Iris pigment epithelial cell (primary cell): ENCODE results near the gene DSCAML1.

Experiments used
- DNase-seq: peaks from one replicate; pipeline ENCODE4 v3.0.0-alpha.2; 2011; ENCODE audit warnings: low read depth

DSCAML1 gene

GRCh38 chr11:117551761-117552343, 245.2 kb downstream of the DSCAML1 start:
- DNase-seq: no peak

GRCh38 chr11:117550466-117550865, 246.6 kb downstream of the DSCAML1 start:
- DNase-seq: no peak

GRCh38 chr11:117549417-117549816, 247.6 kb downstream of the DSCAML1 start:
- DNase-seq: no peak

- DNase-seq: no peak
Measured at GRCh38 chr11:117548876-117549275, 248.1 kb downstream of the DSCAML1 start.

GRCh38 chr11:117547946-117548345, 249.1 kb downstream of the DSCAML1 start:
- no peak for DNase-seq

- no peak for DNase-seq
Measured at GRCh38 chr11:117547195-117547850, 249.7 kb downstream of the DSCAML1 start.

GRCh38 chr11:117546431-117547194, 250.4 kb downstream of the DSCAML1 start:
- DNase-seq: no peak

GRCh38 chr11:117545706-117546105, 251.3 kb downstream of the DSCAML1 start:
- no peak for DNase-seq

GRCh38 chr11:117544130-117544800, 252.8 kb downstream of the DSCAML1 start:
- DNase-seq: no peak

- no peak for DNase-seq
Measured at GRCh38 chr11:117541211-117541610, 255.8 kb downstream of the DSCAML1 start.

GRCh38 chr11:117538263-117539135, 258.5 kb downstream of the DSCAML1 start:
- peak; percentile 7 for DNase-seq

- DNase-seq: no peak
Measured at GRCh38 chr11:117535850-117536411, 261.1 kb downstream of the DSCAML1 start.

- no peak for DNase-seq
Measured at GRCh38 chr11:117535201-117535849, 261.7 kb downstream of the DSCAML1 start.

- no peak for DNase-seq
Measured at GRCh38 chr11:117532568-117532967, 264.4 kb downstream of the DSCAML1 start.

- no peak for DNase-seq
Measured at GRCh38 chr11:117529816-117530215, 267.2 kb downstream of the DSCAML1 start.

- no peak for DNase-seq
Measured at GRCh38 chr11:117528097-117528721, 268.8 kb downstream of the DSCAML1 start.

- no peak for DNase-seq
Measured at GRCh38 chr11:117527271-117527670, 269.7 kb downstream of the DSCAML1 start.

- DNase-seq: no peak
Measured at GRCh38 chr11:117525866-117526542, 271.0 kb downstream of the DSCAML1 start.

- no peak for DNase-seq
Measured at GRCh38 chr11:117524468-117525183, 272.4 kb downstream of the DSCAML1 start.
